Islet precursor cell (in vitro differentiated cells): ENCODE measurements around the gene VRK1.

Experiments
- DNase-seq: peaks from one replicate; pipeline ENCODE4 v3.0.0-alpha.2; 2018

Gene VRK1

GRCh38 chr14:96888593-96888992 is 91.4 kb downstream of the VRK1 start:
- no peak for DNase-seq

GRCh38 chr14:96889091-96889490 is 91.9 kb downstream of the VRK1 start:
- no peak for DNase-seq

- no peak for DNase-seq
These were observed 96.9 kb downstream of the VRK1 start for GRCh38 chr14:96893966-96894622.

GRCh38 chr14:96894966-96895365 is 97.8 kb downstream of the VRK1 start:
- peak; percentile 58 for DNase-seq

- DNase-seq = no peak
These were observed 98.6 kb downstream of the VRK1 start for GRCh38 chr14:96895658-96896271.

GRCh38 chr14:96897184-96897583 is 100.0 kb downstream of the VRK1 start:
- no peak for DNase-seq

GRCh38 chr14:96901227-96901626 is 104.0 kb downstream of the VRK1 start:
- DNase-seq = peak; percentile 4

- peak; percentile 34 for DNase-seq
These were observed 104.8 kb downstream of the VRK1 start for GRCh38 chr14:96902004-96902403.

- DNase-seq = peak; percentile 18
These were observed 106.4 kb downstream of the VRK1 start for GRCh38 chr14:96903444-96904023.

- DNase-seq = peak; percentile 12
These were observed 107.0 kb downstream of the VRK1 start for GRCh38 chr14:96904201-96904600.

- DNase-seq = no peak
These were observed 107.9 kb downstream of the VRK1 start for GRCh38 chr14:96905065-96905464.

- peak; percentile 12 for DNase-seq
These were observed 108.6 kb downstream of the VRK1 start for GRCh38 chr14:96905825-96906224.

GRCh38 chr14:96906434-96906833 is 109.3 kb downstream of the VRK1 start:
- peak; percentile 17 for DNase-seq

GRCh38 chr14:96909841-96910364 is 112.7 kb downstream of the VRK1 start:
- no peak for DNase-seq

- DNase-seq = no peak
These were observed 114.4 kb downstream of the VRK1 start for GRCh38 chr14:96911499-96912149.

GRCh38 chr14:96914571-96915128 is 117.5 kb downstream of the VRK1 start:
- DNase-seq = no peak

GRCh38 chr14:96915478-96915877 is 118.3 kb downstream of the VRK1 start:
- no peak for DNase-seq

- DNase-seq = no peak
These were observed 119.6 kb downstream of the VRK1 start for GRCh38 chr14:96916751-96917150.

GRCh38 chr14:96917442-96917963 is 120.3 kb downstream of the VRK1 start:
- no peak for DNase-seq

- no peak for DNase-seq
These were observed 122.8 kb downstream of the VRK1 start for GRCh38 chr14:96920023-96920422.

GRCh38 chr14:96920820-96921219 is 123.6 kb downstream of the VRK1 start:
- no peak for DNase-seq

- DNase-seq = no peak
These were observed 125.8 kb downstream of the VRK1 start for GRCh38 chr14:96922986-96923385.

GRCh38 chr14:96925422-96925821 is 128.2 kb downstream of the VRK1 start:
- peak; percentile 61 for DNase-seq
